HepG2 (cell line): ENCODE data around the gene PACS1. TPM values are rescaled to one million over a fixed set of nuclear protein-coding genes. Genes with fewer than 3 reads are reported as not detected.

Source experiments
- ATAC-seq: fragments of 200-7000 bp; cut with Tn5 transposase; 3 replicates; pipeline ENCODE4 v1.9.1; 2020; ENCODE audit warnings: mild to moderate bottlenecking, moderate library complexity
- BruUV-seq: library from RNA; stranded (reverse); fragments of 400-500 nt; replicated peaks from 2 replicates; lab custom pipeline; 2021; lab: Mats Ljungman, UMichigan
- CTCF ChIA-PET: fragments of 300-600 bp; formaldehyde crosslinking; extraction: SDS; loops from one replicate; lab custom pipeline; 2021; ENCODE audit warnings: low total read pairs, inconsistent platforms, low intra/inter-chr PET ratio; lab: Yijun Ruan, JAX
- POLR2A ChIA-PET: fragments of 350-600 bp; sonication (Branson Sonifier 250); formaldehyde crosslinking; loops from one replicate; lab custom pipeline; 2020; ENCODE audit warnings: antibody characterized with exemption, inconsistent platforms; lab: Yijun Ruan, JAX
- DNase-seq: peaks from one replicate; pipeline ENCODE4 v3.0.0-alpha.2; 2015; ENCODE audit warnings: low spot score
- FAIRE-seq: peaks from 3 replicates; lab custom pipeline; 2011; peaks lifted over from hg19 to GRCh38; lab: Jason Lieb, UNC
- H2AFZ ChIP-seq: one replicate; pipeline ENCODE4 v1.6.1; 2011; ENCODE audit warnings: low read length, inconsistent platforms
- H3K27ac ChIP-seq: fragments of 300-600 bp; 3 replicates; pipeline ENCODE4 v1.8.0; 2011; ENCODE audit warnings: mixed run types, mild to moderate bottlenecking, mixed read lengths, low read length, inconsistent platforms; ENCODE audit not compliant: insufficient read depth; ENCODE audit errors: extremely low read length
- H3K27me3 ChIP-seq, 2 experiments: fragments of 200-600 bp in 1 of 2; 2 replicates in 1 of 2; 3 replicates in 1 of 2; pipeline versions ENCODE4 v1.6.0 to v1.8.0; 2011; ENCODE audit warnings: low read length in 2 of 2, mild to moderate bottlenecking in 2 of 2, moderate library complexity in 2 of 2, inconsistent platforms in 1 of 2; ENCODE audit not compliant: insufficient read depth in 2 of 2, control insufficient read depth in 1 of 2
- H3K36me3 ChIP-seq, 2 experiments: fragments of 200-600 bp in 1 of 2; replicated peaks in 1 of 2; 2 replicates in 1 of 2; 3 replicates in 1 of 2; pipeline versions ENCODE4 v1.5.1 to v1.8.0; 2011; ENCODE audit warnings: low read length in 2 of 2, inconsistent platforms in 1 of 2; ENCODE audit not compliant: insufficient read depth in 2 of 2, control insufficient read depth in 1 of 2
- H3K4me1 ChIP-seq: 2 replicates; pipeline ENCODE4 v1.5.1; 2012; ENCODE audit warnings: low read length, inconsistent platforms; ENCODE audit not compliant: insufficient read depth
- H3K4me2 ChIP-seq: 2 replicates; pipeline ENCODE4 v1.6.0; 2011; ENCODE audit warnings: low read depth, low read length, inconsistent platforms
- H3K4me3 ChIP-seq, 3 experiments: fragments of 200-600 bp in 1 of 3; sonication (generic), shearing (Covaris generic) in 1 of 3; replicated peaks in 1 of 3; 2 replicates each; pipeline ENCODE4 v1.5.1; 2011 to 2016; ENCODE audit warnings: low read length in 3 of 3, inconsistent platforms in 2 of 3, low read depth in 2 of 3, mild to moderate bottlenecking in 2 of 3, control low read depth in 1 of 3, mixed read lengths in 1 of 3; ENCODE audit not compliant: insufficient read depth in 1 of 3
- H3K79me2 ChIP-seq: one replicate; pipeline ENCODE4 v1.6.1; 2011; ENCODE audit warnings: low read length, inconsistent platforms; ENCODE audit not compliant: insufficient read depth
- H3K9ac ChIP-seq: 2 replicates; pipeline ENCODE4 v1.6.0; 2011; ENCODE audit warnings: mild to moderate bottlenecking, low read depth, low read length, inconsistent platforms; ENCODE audit not compliant: insufficient read depth
- H3K9me3 ChIP-seq: 2 replicates; pipeline ENCODE4 v1.5.1; 2012; ENCODE audit warnings: mild to moderate bottlenecking, low read length
- H4K20me1 ChIP-seq: 2 replicates; pipeline ENCODE4 v1.6.0; 2011; ENCODE audit warnings: inconsistent platforms, mild to moderate bottlenecking, low read length, moderate library complexity; ENCODE audit not compliant: insufficient read depth
- GFI1 ChIP-seq: sonication (generic); formaldehyde crosslinking; IDR thresholded peaks from 2 replicates; pipeline ENCODE4 v1.5.0; 2020; ENCODE audit warnings: missing genetic modification reagents, mild to moderate bottlenecking, borderline replicate concordance
- GZF1 ChIP-seq: sonication (generic); formaldehyde crosslinking; IDR thresholded peaks from 2 replicates; pipeline ENCODE4 v1.5.1; 2020; ENCODE audit warnings: mild to moderate bottlenecking, missing genetic modification reagents
- KAT8 ChIP-seq: IDR thresholded peaks from 2 replicates; pipeline ENCODE4 v1.6.1; 2016; ENCODE audit warnings: missing genetic modification reagents, missing compliant biosample characterization
- KDM2A ChIP-seq: sonication (generic); formaldehyde crosslinking; IDR thresholded peaks from 2 replicates; pipeline ENCODE4 v1.4.0; 2020; ENCODE audit warnings: low read depth, missing genetic modification reagents, borderline replicate concordance
- MIER2 ChIP-seq: IDR thresholded peaks from 2 replicates; pipeline ENCODE4 v1.6.1; 2016; ENCODE audit warnings: missing biosample characterization, missing genetic modification reagents
- PAWR ChIP-seq: sonication (generic); formaldehyde crosslinking; IDR thresholded peaks from 2 replicates; pipeline ENCODE4 v1.4.0; 2020; ENCODE audit warnings: missing genetic modification reagents, mild to moderate bottlenecking, borderline replicate concordance
- TFDP2 ChIP-seq: sonication (generic); formaldehyde crosslinking; IDR thresholded peaks from 2 replicates; pipeline ENCODE4 v1.4.0; 2020; ENCODE audit warnings: missing genetic modification reagents
- YEATS4 ChIP-seq: sonication (generic); formaldehyde crosslinking; IDR thresholded peaks from 2 replicates; pipeline ENCODE4 v1.4.0; 2020; ENCODE audit warnings: missing genetic modification reagents, borderline replicate concordance
- ZFP82 ChIP-seq: sonication (generic); formaldehyde crosslinking; IDR thresholded peaks from 2 replicates; pipeline ENCODE4 v1.5.1; 2020; ENCODE audit warnings: mild to moderate bottlenecking, missing genetic modification reagents, borderline replicate concordance
- ZNF543 ChIP-seq: sonication (generic); formaldehyde crosslinking; IDR thresholded peaks from 2 replicates; pipeline ENCODE4 v1.4.0; 2020; ENCODE audit warnings: mild to moderate bottlenecking, missing genetic modification reagents
- ZNF746 ChIP-seq: sonication (generic); formaldehyde crosslinking; IDR thresholded peaks from 2 replicates; pipeline ENCODE4 v1.8.0; 2022; ENCODE audit warnings: mild to moderate bottlenecking, missing genetic modification reagents
- WGBS: methylation state at CpG from one replicate; pipeline ENCODE4 v1.1.6; 2017; ENCODE audit warnings: low lambda C conversion rate; 5-methylcytosine and 5-hydroxymethylcytosine counted together
- in situ Hi-C: cut with HindIII; loops from 2 replicates; pipeline ENCODE4 v1.10.0; 2017; ENCODE audit warnings: low pct_unique_long_range_greater_than_20kb; ENCODE audit not compliant: extremely low pct_ligation_motif_present
- intact Hi-C: fragments of 100-400 bp; cut with micrococcal nuclease; formaldehyde crosslinking; loops from one replicate; pipeline ENCODE4 v1.10.0; 2022; ENCODE audit not compliant: unreplicated experiment
- polyA plus RNA-seq, 8 experiments: library from polyadenylated mRNA; depleted of rRNA in 3 of 8; stranded (reverse) in 7 of 8; unstranded in 1 of 8; fragments of >200 nt; fragmentation: Illumina TruSeq in 4 of 8; extraction: Trizol in 4 of 8; gene quantifications; 2 replicates each; pipeline versions ENCODE4 v1.2.1 to v1.2.3, GENCODE V29; 2011 to 2016; ENCODE audit warnings: low read depth in 4 of 8, missing spikeins in 1 of 8, mixed read lengths in 1 of 8; ENCODE audit not compliant: insufficient read depth in 1 of 8
- total RNA-seq, 5 experiments: library from RNA; depleted of rRNA; stranded (reverse); fragments of >200 nt; fragmentation: Illumina TruSeq; extraction: Trizol; gene quantifications; 2 replicates each; pipeline ENCODE4 v1.2.3, GENCODE V29; 2016; ENCODE audit warnings: low read depth in 1 of 5
- TF ChIP-seq, protein P1 (sequence below), 2 experiments: IDR thresholded peaks; 2 replicates each; pipeline ENCODE4 v1.6.1; 2011 to 2012; ENCODE audit warnings: low read length in 2 of 2, borderline replicate concordance in 1 of 2, low read depth in 1 of 2, mild to moderate bottlenecking in 1 of 2, moderate library complexity in 1 of 2
- TF ChIP-seq, protein P2 (sequence below): IDR thresholded peaks from 2 replicates; pipeline ENCODE4 v1.6.1; 2016; ENCODE audit warnings: mild to moderate bottlenecking, missing biosample characterization, missing genetic modification reagents
- TF ChIP-seq, protein P3 (sequence below): sonication (generic); formaldehyde crosslinking; IDR thresholded peaks from 2 replicates; pipeline ENCODE4 v1.5.1; 2020; ENCODE audit warnings: missing genetic modification reagents, mild to moderate bottlenecking, borderline replicate concordance
- TF ChIP-seq, protein P4 (sequence below): sonication (generic); formaldehyde crosslinking; IDR thresholded peaks from 2 replicates; pipeline ENCODE4 v1.4.0; 2020; ENCODE audit warnings: missing genetic modification reagents

The PACS1 gene
- total and polyA plus RNA-seq, 2 of the 13 experiments (the other 11 are each of a cell fraction or from before 2014, with no cell fraction given): 7.6 to 8.6 TPM

- WGBS: 93% methylated on average over 3 of the region's 3 CpGs
- no peaks in the 10 kb centered on the region; the same call in 1 of the 2 replicates for H4K20me1 ChIP-seq
- ChIA-PET POLR2A (no interaction called here), CTCF (no interaction called here)
- peaks cover 0 to 2% of the 10 kb centered on the region in 2 experiments; a peak in 1 of 5 replicates for H3K36me3 ChIP-seq
- no peak overlapping the region for H2AFZ ChIP-seq
- intact Hi-C loops (loop anchor here (5.0 kb wide), 1 partner anchor 52 kb away; no protein-coding TSS in a partner anchor), in situ Hi-C loops (no loop called here)
- no peak overlapping the region for H3K4me2 ChIP-seq
- H3K27me3 ChIP-seq: no peaks in the 10 kb centered on the region
- H3K4me3 ChIP-seq: no peak overlapping the region
- BruUV-seq: no TSS peak
- H3K9ac ChIP-seq: no peak overlapping the region
- no peak for ATAC-seq
- no peak overlapping the region for H3K27ac ChIP-seq
- H3K9me3 ChIP-seq: no peaks in the 10 kb centered on the region
- H3K79me2 ChIP-seq: peaks cover 22% of the 10 kb centered on the region
- H3K4me1 ChIP-seq: peaks cover 57% of the 10 kb centered on the region
- no peak for FAIRE-seq
- DNase-seq: no peak
- TF ChIP-seq GFI1 (CRISPR knock-in tag) (no peak), KAT8 (no peak), ZFP82 (CRISPR knock-in tag) (no peak), ZNF746 (CRISPR knock-in tag) (no peak), TFDP2 (no peak), YEATS4 (CRISPR knock-in tag) (no peak), ZNF543 (no peak), KDM2A (CRISPR knock-in tag) (no peak), GZF1 (CRISPR knock-in tag) (no peak), PAWR (CRISPR knock-in tag) (no peak), MIER2 (no peak)
- TF ChIP-seq, protein P1, sequence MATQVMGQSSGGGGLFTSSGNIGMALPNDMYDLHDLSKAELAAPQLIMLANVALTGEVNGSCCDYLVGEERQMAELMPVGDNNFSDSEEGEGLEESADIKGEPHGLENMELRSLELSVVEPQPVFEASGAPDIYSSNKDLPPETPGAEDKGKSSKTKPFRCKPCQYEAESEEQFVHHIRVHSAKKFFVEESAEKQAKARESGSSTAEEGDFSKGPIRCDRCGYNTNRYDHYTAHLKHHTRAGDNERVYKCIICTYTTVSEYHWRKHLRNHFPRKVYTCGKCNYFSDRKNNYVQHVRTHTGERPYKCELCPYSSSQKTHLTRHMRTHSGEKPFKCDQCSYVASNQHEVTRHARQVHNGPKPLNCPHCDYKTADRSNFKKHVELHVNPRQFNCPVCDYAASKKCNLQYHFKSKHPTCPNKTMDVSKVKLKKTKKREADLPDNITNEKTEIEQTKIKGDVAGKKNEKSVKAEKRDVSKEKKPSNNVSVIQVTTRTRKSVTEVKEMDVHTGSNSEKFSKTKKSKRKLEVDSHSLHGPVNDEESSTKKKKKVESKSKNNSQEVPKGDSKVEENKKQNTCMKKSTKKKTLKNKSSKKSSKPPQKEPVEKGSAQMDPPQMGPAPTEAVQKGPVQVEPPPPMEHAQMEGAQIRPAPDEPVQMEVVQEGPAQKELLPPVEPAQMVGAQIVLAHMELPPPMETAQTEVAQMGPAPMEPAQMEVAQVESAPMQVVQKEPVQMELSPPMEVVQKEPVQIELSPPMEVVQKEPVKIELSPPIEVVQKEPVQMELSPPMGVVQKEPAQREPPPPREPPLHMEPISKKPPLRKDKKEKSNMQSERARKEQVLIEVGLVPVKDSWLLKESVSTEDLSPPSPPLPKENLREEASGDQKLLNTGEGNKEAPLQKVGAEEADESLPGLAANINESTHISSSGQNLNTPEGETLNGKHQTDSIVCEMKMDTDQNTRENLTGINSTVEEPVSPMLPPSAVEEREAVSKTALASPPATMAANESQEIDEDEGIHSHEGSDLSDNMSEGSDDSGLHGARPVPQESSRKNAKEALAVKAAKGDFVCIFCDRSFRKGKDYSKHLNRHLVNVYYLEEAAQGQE (IDR thresholded peaks at IDR 0.05; ENCODE audit: borderline replicate concordance in 1 of 2, low read depth in 1 of 2, low read length in 2 of 2): no peak
- TF ChIP-seq, protein P2, sequence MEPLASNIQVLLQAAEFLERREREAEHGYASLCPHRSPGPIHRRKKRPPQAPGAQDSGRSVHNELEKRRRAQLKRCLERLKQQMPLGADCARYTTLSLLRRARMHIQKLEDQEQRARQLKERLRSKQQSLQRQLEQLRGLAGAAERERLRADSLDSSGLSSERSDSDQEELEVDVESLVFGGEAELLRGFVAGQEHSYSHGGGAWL (CRISPR knock-in tag): no peak
- TF ChIP-seq, protein P3, sequence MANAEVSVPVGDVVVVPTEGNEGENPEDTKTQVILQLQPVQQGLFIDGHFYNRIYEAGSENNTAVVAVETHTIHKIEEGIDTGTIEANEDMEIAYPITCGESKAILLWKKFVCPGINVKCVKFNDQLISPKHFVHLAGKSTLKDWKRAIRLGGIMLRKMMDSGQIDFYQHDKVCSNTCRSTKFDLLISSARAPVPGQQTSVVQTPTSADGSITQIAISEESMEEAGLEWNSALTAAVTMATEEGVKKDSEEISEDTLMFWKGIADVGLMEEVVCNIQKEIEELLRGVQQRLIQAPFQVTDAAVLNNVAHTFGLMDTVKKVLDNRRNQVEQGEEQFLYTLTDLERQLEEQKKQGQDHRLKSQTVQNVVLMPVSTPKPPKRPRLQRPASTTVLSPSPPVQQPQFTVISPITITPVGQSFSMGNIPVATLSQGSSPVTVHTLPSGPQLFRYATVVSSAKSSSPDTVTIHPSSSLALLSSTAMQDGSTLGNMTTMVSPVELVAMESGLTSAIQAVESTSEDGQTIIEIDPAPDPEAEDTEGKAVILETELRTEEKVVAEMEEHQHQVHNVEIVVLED (CRISPR knock-in tag): no peak
- TF ChIP-seq, protein P4, sequence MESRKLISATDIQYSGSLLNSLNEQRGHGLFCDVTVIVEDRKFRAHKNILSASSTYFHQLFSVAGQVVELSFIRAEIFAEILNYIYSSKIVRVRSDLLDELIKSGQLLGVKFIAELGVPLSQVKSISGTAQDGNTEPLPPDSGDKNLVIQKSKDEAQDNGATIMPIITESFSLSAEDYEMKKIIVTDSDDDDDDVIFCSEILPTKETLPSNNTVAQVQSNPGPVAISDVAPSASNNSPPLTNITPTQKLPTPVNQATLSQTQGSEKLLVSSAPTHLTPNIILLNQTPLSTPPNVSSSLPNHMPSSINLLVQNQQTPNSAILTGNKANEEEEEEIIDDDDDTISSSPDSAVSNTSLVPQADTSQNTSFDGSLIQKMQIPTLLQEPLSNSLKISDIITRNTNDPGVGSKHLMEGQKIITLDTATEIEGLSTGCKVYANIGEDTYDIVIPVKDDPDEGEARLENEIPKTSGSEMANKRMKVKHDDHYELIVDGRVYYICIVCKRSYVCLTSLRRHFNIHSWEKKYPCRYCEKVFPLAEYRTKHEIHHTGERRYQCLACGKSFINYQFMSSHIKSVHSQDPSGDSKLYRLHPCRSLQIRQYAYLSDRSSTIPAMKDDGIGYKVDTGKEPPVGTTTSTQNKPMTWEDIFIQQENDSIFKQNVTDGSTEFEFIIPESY (CRISPR knock-in tag): no peak
Observed at GRCh38 chr11:66084821-66085475, 14.9 kb downstream of the PACS1 start.
